Activated naive CD4-positive, alpha-beta T cell treated with anti-CD3 and anti-CD28 coated beads, Interleukin-2, amount 10 ng/mL, durations not matched to agents 7 days and 5 days (primary cell): ENCODE measurements around the gene ARHGAP40.

Experiments used
- CTCF ChIA-PET: fragments of 350-600 bp; sonication (Branson Sonifier 250); formaldehyde crosslinking; loops from one replicate; lab custom pipeline; 2021; ENCODE audit warnings: antibody characterized with exemption; lab: Charles Lee
- DNase-seq: peaks from one replicate; pipeline ENCODE4 v3.0.0-alpha.2; 2020
- H3K27ac Mint-ChIP-seq: one replicate; pipeline ENCODE4 v1.8.0; 2021; ENCODE audit warnings: mild to moderate bottlenecking, moderate library complexity, mixed read lengths
- H3K27me3 Mint-ChIP-seq: one replicate; pipeline ENCODE4 v1.8.0; 2021; ENCODE audit warnings: mild to moderate bottlenecking, mixed read lengths
- H3K36me3 Mint-ChIP-seq: one replicate; pipeline ENCODE4 v1.8.0; 2021; ENCODE audit warnings: mixed read lengths
- H3K4me1 Mint-ChIP-seq: one replicate; pipeline ENCODE4 v1.8.0; 2021; ENCODE audit warnings: mixed read lengths
- H3K4me3 Mint-ChIP-seq: one replicate; pipeline ENCODE4 v1.8.0; 2021; ENCODE audit warnings: mild to moderate bottlenecking, moderate library complexity, mixed read lengths
- H3K9me3 Mint-ChIP-seq: one replicate; pipeline ENCODE4 v1.8.0; 2021; ENCODE audit warnings: mixed read lengths

ARHGAP40 gene

DNA sequence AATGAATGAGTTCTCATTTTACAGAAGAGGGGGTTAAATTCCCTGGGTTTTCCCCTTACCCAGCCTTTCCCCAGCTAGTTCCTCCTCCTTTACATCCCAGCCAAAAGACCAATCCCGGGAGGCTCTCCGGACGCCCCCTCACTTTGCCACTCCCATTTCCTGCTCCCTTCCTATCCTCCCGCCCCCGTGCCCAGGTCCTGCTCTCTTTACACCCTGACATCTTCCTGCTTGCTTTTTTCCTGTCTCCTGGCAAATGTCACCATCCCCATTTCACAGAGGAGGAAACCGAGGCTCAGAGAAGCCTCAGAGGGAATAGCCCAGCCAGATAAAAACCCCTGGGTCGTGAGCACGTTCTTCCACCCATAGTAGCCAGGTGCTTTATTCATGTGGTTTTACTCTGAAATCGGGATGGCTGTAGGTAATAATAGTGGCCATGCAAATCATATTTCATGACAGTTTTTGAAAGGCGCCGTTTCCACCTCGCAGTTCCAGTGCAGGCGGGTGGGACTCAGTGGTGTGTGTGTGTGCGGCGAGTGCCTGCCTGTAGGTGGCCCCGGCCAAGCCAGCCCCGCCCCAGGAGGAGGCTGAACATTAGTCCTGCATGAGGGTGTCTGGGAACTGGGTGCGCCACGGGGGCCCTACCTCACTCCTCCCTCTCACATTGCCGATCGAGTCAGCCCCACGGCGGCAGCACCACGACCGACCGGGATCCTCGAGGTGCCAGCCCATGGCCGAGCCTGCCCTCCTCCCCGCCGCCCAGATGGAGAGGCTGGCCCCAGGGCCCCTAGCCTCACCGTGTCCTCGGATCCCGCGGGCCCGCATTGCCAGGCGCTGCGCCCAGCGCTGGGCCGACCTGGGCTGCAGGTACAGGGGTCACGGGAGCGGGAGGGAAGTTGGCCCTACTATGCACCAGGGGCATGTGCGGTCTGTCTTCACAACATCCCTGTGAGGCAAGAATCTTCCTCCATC is at the start of gene ARHGAP40:
Gene ARHGAP40, plus strand, starts transcription at position 594 of the 969 bp plus-strand sequence.
- peak within 1 kb of the TSS; percentile 20 for H3K4me3 Mint-ChIP-seq
- H3K27ac Mint-ChIP-seq = no peak within 1 kb of the TSS
- H3K27me3 Mint-ChIP-seq = peaks cover 67% of the 10 kb centered on the region
- H3K4me1 Mint-ChIP-seq = peaks cover 12% of the 10 kb centered on the region
- DNase-seq = peak; percentile 35
- no peaks in the 10 kb centered on the region for H3K9me3 Mint-ChIP-seq
- CTCF ChIA-PET = no interaction called here
- H3K36me3 Mint-ChIP-seq = no peaks in the 10 kb centered on the region

DNA sequence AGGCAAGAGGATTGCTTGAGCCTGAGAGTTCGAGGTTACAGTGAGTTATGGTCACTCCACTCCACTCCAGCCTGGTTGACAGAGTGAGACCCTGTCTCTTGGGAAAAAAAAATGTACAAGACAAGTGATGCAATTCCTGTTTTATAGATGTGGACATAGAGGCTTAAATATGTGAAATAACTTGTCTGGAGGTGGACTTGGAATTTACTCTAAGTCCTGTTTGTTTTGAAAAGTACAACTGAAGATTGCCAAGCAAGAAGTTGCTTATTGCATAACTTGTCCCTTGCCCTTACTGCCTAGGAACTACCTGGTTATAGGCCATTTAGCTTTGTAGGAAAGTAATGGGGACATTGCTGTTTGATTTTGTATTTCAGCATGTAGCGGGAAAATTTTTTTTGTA is 46.6 kb upstream of the ARHGAP40 start:
- Mint-ChIP-seq H3K4me3 (no peak overlapping the region), H3K9me3 (no peaks in the 10 kb centered on the region), H3K4me1 (no peaks in the 10 kb centered on the region), H3K27me3 (no peaks in the 10 kb centered on the region), H3K27ac (no peak overlapping the region), H3K36me3 (peaks cover 35% of the 10 kb centered on the region)
- CTCF ChIA-PET = no interaction called here
- DNase-seq = no peak

DNA sequence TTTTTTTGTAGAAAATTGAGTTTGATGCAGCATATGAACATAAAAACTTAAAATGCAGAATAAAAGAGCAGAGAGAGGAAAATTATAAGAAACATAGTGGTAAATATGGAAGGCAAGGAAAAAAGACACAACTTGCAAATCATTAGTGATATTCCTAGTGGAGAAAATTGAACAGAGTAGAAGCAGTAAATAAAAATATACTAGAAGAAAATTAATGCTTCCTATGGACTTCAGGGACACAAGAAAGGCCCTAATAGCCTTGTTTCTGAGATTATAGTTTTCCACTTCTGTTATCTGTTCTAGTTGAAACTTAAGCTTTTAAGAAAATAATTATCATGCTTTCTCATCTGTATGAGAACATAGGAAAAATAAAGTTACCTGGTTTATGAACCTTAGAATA is 46.2 kb upstream of the ARHGAP40 start:
- CTCF ChIA-PET = interaction anchor here (0.6 kb wide), 1 partner anchor 836 kb away, joined by 3 read pairs; no protein-coding TSS in a partner anchor
- no peak overlapping the region for H3K27ac Mint-ChIP-seq

DNA sequence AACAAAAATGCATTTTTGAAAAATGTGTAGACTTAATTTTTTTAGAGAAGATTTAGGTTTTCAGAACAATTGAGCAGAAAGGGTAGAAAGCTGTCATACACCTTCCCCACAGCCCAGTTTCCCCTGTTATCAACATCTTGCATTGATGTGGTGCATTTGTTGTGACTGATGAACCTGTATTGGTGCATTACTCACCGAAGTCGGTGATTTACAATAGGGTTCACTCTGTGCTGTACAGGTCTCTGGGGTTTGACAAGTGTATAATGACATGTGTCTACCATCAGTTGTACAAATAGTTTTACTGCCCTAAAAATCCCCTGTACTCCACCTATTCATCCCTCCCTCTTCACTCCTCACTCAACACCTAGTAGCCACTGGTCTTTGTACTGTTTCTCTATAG is 44.4 kb upstream of the ARHGAP40 start:
- CTCF ChIA-PET = no interaction called here
- Mint-ChIP-seq H3K4me1 (no peaks in the 10 kb centered on the region), H3K27me3 (no peaks in the 10 kb centered on the region), H3K36me3 (peaks cover 33% of the 10 kb centered on the region), H3K4me3 (no peak overlapping the region), H3K27ac (no peak overlapping the region), H3K9me3 (no peaks in the 10 kb centered on the region)
- no peak for DNase-seq

More for the DNA sequence above, 46.2 kb upstream of the ARHGAP40 start:
- Mint-ChIP-seq H3K9me3 (no peaks in the 10 kb centered on the region), H3K27me3 (no peaks in the 10 kb centered on the region), H3K4me3 (no peak overlapping the region), H3K36me3 (peaks cover 35% of the 10 kb centered on the region), H3K4me1 (no peaks in the 10 kb centered on the region)
- no peak for DNase-seq

DNA sequence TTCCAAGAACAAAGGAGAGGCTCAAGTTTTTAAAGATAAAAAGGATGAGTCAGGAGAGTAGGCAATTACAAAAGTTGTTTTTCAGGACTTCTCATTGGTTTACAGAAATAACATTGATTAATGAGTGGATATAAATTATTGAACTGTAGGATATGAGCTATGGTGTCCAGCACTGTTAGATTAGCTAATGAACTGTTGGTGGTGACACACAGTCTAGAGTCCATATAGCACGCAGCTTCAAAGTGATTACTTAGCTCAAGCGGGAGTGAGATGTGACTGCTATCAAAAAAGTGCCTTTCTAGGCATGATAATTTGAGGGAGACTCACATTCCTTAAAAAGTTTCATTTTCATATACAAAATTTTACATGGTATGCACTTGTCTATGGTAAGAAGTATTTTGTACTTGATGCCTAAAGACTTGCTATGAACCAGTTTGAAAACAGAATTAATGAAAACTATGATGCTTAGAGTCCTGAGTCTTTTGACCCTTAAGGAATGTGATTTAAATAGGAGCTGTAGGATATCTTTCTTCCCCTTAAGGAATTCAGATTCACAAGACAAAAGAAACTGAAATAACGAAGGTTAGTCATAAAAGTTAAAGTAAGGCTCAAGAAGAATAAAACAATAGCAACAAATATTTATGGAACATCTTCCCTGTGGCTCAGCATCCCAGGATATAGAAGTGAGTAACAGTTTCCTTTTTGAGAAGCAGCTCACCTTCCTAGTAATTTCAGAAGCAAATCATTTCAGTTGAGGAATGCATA is 42.8 kb upstream of the ARHGAP40 start:
- Mint-ChIP-seq H3K27ac (no peak overlapping the region), H3K4me1 (no peaks in the 10 kb centered on the region), H3K27me3 (no peaks in the 10 kb centered on the region), H3K36me3 (peaks cover 34% of the 10 kb centered on the region), H3K9me3 (no peaks in the 10 kb centered on the region), H3K4me3 (no peak overlapping the region)
- CTCF ChIA-PET = no interaction called here
- DNase-seq = no peak

DNA sequence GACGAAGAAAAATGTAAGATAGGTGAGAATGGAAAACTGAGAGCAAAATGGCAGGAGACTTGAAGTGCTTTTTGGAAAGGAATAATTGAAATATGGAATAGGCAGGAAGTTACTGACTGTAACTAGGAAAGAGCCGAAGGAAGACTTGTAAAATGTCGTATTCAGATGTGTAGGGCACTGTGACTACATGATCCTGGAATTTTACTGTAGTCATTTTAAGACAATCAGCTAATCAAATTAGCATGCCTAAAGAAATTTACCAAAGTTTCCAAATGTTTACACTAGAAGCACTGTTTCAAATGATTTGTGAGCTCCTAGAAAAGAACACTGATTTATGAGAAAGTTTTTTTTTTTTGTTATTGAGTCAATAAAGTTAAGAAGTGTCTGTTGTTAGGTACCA is 41.8 kb upstream of the ARHGAP40 start:
- CTCF ChIA-PET = no interaction called here
- H3K4me3 Mint-ChIP-seq = no peak overlapping the region
- H3K4me1 Mint-ChIP-seq = no peaks in the 10 kb centered on the region
- H3K36me3 Mint-ChIP-seq = peaks cover 29% of the 10 kb centered on the region
- H3K9me3 Mint-ChIP-seq = no peaks in the 10 kb centered on the region
- H3K27me3 Mint-ChIP-seq = no peaks in the 10 kb centered on the region
- no peak overlapping the region for H3K27ac Mint-ChIP-seq
- no peak for DNase-seq

DNA sequence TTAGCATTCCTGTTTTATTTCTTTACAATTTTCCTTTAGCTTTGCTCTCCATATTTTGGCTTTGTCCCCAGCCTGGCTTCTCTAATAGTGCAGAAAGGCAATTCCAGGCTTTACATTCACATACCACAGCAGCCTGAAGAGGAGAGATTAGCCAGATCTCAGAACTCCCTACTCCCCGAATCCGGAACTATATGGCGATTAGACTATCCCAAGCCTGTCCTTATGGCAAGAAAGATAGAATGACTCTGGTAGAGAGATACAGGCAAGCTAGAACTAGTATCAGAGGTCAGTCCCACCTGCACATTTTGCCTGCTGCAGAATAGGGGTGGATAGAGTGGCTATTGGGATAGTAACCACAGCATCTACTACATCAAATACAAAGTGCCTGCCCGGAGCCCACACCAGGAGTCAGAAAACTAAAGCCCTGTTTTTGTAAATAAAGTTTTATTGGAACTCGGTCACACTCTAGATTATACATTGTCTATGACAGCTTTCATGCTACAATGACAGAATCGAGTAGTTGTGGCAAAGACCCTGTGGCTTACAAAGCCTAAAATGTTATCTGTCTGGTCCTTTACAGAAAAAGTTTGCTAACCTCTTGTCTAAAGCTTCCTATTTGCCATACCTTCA is 37.7 kb upstream of the ARHGAP40 start:
- no peaks in the 10 kb centered on the region for H3K4me1 Mint-ChIP-seq
- no peak overlapping the region for H3K27ac Mint-ChIP-seq
- no peak for DNase-seq
- H3K9me3 Mint-ChIP-seq = no peaks in the 10 kb centered on the region
- CTCF ChIA-PET = no interaction called here
- peaks cover 27% of the 10 kb centered on the region for H3K36me3 Mint-ChIP-seq
- no peak overlapping the region for H3K4me3 Mint-ChIP-seq
- no peaks in the 10 kb centered on the region for H3K27me3 Mint-ChIP-seq

DNA sequence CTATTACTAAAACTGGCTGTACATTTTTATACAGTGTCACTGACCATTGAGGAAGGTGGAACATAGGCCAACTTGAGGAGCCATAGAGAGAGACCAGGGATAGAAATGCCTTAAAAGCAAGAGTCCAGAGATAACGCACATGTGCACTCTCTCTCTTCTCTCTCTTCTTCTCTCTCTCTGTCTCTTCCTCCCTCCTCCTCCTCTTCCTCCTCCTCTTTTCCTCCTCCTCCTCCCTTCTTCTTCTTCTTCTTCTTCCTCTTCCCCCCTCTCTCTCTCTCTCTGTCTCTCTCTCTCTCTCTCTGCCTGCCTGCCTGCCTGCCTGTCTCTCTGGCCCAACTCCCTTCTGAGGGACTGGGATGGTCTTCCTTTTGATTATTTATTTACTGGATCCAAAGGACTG is 36.9 kb upstream of the ARHGAP40 start:
- H3K9me3 Mint-ChIP-seq = no peaks in the 10 kb centered on the region
- H3K4me3 Mint-ChIP-seq = no peak overlapping the region
- CTCF ChIA-PET = no interaction called here
- DNase-seq = no peak
- H3K4me1 Mint-ChIP-seq = no peaks in the 10 kb centered on the region
- H3K27me3 Mint-ChIP-seq = no peaks in the 10 kb centered on the region
- no peak overlapping the region for H3K27ac Mint-ChIP-seq
- peaks cover 21% of the 10 kb centered on the region for H3K36me3 Mint-ChIP-seq

DNA sequence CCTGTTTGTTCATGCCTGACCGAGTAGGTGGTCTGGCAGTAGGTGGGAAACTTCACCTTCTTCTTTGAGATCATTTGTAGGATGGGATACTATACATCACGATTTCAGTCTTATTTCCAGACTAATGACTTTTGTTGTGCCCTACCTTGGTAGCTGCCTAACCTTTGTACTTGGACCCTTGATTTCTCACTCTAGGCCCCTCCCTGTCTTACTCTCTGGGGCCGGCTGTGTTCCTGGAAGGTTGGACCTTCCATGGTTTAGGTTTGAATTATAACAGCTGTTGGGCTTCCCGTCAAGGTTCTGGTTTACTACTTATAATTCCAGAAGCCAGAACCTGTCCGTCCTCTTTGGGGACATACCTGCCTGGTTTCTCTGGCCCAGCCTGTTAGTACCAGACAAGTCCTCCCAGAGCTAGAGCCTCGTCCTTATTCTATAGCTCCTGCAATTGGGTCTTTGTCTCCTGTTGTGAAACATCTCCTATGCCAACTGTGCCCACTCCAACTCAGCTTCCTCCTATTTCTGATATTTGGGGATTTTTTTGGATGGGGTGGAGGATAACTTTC is 35.5 kb upstream of the ARHGAP40 start:
- CTCF ChIA-PET = no interaction called here
- H3K27ac Mint-ChIP-seq = no peak overlapping the region
- H3K4me1 Mint-ChIP-seq = no peaks in the 10 kb centered on the region
- H3K4me3 Mint-ChIP-seq = no peak overlapping the region
- H3K27me3 Mint-ChIP-seq = no peaks in the 10 kb centered on the region
- no peaks in the 10 kb centered on the region for H3K9me3 Mint-ChIP-seq
- DNase-seq = no peak
- H3K36me3 Mint-ChIP-seq = peaks cover 24% of the 10 kb centered on the region

DNA sequence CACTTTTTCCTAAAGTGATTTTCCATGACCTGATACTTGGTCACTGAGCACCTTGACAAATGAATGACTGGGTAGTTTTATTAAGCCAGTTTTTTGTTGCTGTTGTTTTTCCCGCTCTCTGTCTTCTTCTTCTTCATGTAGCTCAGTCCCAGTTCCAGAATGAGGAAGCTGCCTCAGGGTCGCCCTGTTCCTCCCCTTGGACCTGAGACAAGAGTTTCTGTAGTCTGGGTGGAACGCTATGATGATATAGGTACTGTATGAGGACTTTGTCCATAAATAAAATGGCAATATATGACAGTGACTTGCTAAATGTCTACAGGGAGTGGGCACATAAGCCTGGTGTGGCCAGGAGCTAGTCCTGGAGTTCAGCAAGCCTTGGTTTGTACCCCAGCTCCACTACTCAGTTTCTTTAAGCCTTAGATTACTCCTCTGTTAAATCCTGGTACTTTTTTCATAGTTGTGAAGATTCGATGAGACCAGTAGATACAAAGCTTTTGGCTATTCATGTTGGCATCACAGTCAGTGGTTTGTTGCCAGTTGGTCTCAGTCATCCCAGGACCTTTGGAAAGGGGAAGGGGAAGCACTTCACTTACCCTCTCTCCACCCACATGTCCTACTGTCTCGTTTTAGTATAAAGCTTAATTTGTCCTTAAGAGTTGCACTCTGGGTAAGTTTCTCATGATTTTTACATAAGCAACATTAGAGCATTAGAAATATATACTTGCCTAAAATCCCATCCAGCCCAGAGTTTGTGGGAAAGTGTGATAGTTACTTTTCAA is 31.7 kb upstream of the ARHGAP40 start:
- no peak for DNase-seq
- no peaks in the 10 kb centered on the region for H3K4me1 Mint-ChIP-seq
- H3K27me3 Mint-ChIP-seq = no peaks in the 10 kb centered on the region
- H3K27ac Mint-ChIP-seq = no peak overlapping the region
- no peak overlapping the region for H3K4me3 Mint-ChIP-seq
- CTCF ChIA-PET = interaction anchor here (1.2 kb wide), 1 partner anchor 8 kb away, joined by 3 read pairs; no protein-coding TSS in a partner anchor
- H3K36me3 Mint-ChIP-seq = peaks cover 27% of the 10 kb centered on the region
- H3K9me3 Mint-ChIP-seq = no peaks in the 10 kb centered on the region

DNA sequence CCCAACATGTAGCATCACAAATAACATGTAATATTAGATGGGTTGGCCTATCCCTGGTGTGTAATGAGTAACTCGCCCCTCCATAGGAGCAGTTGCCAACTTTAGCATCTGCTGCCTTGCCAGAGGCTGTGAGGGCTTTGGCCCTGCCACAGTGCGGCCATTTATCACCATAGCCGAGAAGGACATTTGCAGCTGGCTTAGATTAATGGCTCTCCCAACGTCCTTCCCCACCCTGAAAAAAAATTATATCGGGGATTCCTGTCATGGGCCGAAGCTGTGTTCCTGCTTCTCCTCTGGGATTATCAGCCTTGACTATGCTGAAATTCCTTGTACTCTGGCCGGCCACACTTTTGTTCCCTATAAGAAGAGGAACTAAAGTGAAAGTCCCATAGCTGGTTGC is 28.2 kb upstream of the ARHGAP40 start:
- H3K27ac Mint-ChIP-seq = no peak overlapping the region
- CTCF ChIA-PET = no interaction called here

DNA sequence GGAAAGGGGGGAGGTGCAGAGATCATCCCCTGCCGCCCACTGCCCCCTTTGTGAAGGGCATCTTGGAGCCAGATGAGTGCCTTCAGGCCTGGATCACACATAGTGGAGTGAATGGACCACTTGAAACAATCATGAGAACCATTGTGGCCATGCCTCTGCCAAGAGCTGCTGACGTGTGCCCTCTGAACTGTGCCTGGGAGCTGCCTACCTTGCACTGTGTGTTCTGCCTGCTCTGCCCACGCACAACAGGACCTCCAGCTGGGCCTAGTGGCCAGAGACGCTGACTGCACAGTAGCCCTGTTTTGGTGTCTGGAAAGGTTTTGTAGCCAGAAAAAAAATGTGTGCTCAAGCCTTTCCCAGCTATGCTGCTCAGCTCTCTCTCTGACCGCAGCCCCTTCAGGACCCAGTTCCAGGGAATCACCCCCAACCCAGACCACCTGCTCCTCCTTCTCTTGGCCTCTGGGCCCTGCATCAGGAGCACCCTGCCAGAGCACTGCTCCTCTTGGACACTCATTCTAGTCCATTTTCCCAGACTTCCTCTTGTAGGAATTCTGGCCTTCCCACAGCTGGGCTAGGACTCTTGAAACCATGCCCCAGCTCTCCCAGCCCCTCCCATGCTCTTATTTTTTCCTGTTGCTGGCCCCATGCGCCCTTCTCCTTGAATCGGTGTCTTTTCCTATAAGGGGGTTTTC is 22.2 kb upstream of the ARHGAP40 start:
- Mint-ChIP-seq H3K36me3 (peaks cover 17% of the 10 kb centered on the region), H3K9me3 (no peaks in the 10 kb centered on the region), H3K4me3 (no peak overlapping the region), H3K27me3 (peaks cover 7% of the 10 kb centered on the region), H3K4me1 (no peaks in the 10 kb centered on the region), H3K27ac (no peak overlapping the region)
- no peak for DNase-seq
- CTCF ChIA-PET = no interaction called here

More for the DNA sequence above, 28.2 kb upstream of the ARHGAP40 start:
- no peaks in the 10 kb centered on the region for H3K4me1 Mint-ChIP-seq
- H3K4me3 Mint-ChIP-seq = no peak overlapping the region
- no peak for DNase-seq
- H3K27me3 Mint-ChIP-seq = no peaks in the 10 kb centered on the region
- no peaks in the 10 kb centered on the region for H3K9me3 Mint-ChIP-seq
- H3K36me3 Mint-ChIP-seq = peaks cover 27% of the 10 kb centered on the region

DNA sequence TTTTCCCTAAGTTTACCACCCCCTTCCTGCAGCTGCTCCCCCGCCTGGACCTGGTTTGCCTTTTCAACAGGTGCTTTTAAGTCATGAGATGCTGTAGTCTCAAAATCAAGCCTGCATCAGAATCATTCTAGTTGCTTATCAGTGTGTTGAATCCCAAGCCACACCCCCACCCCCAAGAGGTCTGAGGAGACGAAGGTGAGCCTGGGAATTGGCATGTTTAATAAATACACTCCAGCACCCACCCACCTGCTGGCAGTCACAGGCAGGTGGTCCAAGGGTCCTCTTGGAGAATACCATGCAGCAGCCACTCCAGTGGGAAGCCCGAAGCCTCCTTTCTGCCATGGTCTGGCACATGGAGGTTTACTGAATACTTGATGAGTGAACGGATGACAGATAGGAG is 21.7 kb upstream of the ARHGAP40 start:
- DNase-seq = no peak
- Mint-ChIP-seq H3K4me1 (no peaks in the 10 kb centered on the region), H3K9me3 (no peaks in the 10 kb centered on the region), H3K27me3 (peaks cover 12% of the 10 kb centered on the region), H3K4me3 (no peak overlapping the region), H3K36me3 (peaks cover 12% of the 10 kb centered on the region), H3K27ac (no peak overlapping the region)
- CTCF ChIA-PET = no interaction called here
